ENCODE measurements around the gene CUX1. TPM values are rescaled to one million over a fixed set of nuclear protein-coding genes. Genes with fewer than 3 reads are reported as not detected.

The CUX1 gene
- total RNA-seq, 4 donors from 2014 or later, result 40.8 to 62.1 (median 43.8) TPM

DNA sequence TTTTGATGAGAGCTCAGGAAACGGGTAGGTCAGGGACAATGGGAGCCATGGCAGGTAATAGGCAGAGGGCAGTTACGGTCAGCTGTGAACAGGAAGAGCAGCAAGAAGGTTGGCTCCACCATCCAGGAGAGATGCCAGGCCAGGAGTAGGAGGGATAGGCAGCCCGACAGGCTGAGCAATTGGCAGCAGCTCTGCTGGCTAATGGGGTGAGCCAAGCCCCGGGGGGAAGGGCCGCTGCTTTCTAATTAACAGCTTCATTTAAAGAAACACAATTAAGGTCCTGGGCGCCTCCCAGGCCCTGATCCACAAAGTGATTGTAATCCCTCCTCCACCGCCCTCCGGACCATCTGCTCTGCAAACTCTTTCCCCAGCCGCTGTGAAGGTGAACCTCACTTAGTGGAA, 493.0 kb downstream of the CUX1 start:
- DNase-seq (ENCODE audit: low spot score in 2 of 2), result no peak
- H3K4me3 ChIP-seq (ENCODE audit: low read depth, poor library complexity, severe bottlenecking), result no peak overlapping the region
- intact Hi-C loops (cut with DNase I; ENCODE audit: low total_unique reads), result no loop called here
- WGBS, 2 donors, result 53 to 77% methylated on average over 9 of the region's 9 CpGs
- TF ChIP-seq, protein P1, sequence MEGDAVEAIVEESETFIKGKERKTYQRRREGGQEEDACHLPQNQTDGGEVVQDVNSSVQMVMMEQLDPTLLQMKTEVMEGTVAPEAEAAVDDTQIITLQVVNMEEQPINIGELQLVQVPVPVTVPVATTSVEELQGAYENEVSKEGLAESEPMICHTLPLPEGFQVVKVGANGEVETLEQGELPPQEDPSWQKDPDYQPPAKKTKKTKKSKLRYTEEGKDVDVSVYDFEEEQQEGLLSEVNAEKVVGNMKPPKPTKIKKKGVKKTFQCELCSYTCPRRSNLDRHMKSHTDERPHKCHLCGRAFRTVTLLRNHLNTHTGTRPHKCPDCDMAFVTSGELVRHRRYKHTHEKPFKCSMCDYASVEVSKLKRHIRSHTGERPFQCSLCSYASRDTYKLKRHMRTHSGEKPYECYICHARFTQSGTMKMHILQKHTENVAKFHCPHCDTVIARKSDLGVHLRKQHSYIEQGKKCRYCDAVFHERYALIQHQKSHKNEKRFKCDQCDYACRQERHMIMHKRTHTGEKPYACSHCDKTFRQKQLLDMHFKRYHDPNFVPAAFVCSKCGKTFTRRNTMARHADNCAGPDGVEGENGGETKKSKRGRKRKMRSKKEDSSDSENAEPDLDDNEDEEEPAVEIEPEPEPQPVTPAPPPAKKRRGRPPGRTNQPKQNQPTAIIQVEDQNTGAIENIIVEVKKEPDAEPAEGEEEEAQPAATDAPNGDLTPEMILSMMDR (IDR thresholded peaks at IDR 0.05), result no peak
- TF ChIP-seq POLR2A (IDR thresholded peaks at IDR 0.05), result no peak

DNA sequence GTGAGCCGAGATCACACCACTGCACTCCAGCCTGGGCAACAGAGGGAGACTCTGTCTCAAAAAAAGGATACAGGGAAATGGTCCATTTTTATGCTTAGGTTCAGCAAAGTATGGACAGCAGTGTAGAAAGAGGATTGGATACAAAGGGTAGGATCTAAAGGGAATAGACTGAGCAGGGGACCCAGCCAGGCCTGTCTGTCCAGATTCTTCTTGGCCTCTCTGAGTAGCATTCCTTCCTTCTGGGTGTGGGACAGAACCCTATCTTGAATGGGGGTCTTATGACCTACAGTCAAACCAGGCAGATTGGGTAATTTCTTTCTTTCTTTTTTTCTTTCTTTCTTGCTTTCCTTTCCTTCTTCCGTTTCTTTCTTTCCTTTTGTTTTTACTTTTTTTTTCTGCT, 494.9 kb downstream of the CUX1 start:
- no peak overlapping the region for H3K4me3 ChIP-seq (ENCODE audit: low read depth, poor library complexity, severe bottlenecking)
- intact Hi-C loops (cut with DNase I; ENCODE audit: low total_unique reads), result no loop called here
- TF ChIP-seq, protein P1 (IDR thresholded peaks at IDR 0.05), result no peak
- TF ChIP-seq POLR2A (IDR thresholded peaks at IDR 0.05), result no peak
- no peak for DNase-seq (ENCODE audit: low spot score in 2 of 2)
- WGBS, 2 donors, result 88 to 90% methylated on average over 2 of the region's 2 CpGs

DNA sequence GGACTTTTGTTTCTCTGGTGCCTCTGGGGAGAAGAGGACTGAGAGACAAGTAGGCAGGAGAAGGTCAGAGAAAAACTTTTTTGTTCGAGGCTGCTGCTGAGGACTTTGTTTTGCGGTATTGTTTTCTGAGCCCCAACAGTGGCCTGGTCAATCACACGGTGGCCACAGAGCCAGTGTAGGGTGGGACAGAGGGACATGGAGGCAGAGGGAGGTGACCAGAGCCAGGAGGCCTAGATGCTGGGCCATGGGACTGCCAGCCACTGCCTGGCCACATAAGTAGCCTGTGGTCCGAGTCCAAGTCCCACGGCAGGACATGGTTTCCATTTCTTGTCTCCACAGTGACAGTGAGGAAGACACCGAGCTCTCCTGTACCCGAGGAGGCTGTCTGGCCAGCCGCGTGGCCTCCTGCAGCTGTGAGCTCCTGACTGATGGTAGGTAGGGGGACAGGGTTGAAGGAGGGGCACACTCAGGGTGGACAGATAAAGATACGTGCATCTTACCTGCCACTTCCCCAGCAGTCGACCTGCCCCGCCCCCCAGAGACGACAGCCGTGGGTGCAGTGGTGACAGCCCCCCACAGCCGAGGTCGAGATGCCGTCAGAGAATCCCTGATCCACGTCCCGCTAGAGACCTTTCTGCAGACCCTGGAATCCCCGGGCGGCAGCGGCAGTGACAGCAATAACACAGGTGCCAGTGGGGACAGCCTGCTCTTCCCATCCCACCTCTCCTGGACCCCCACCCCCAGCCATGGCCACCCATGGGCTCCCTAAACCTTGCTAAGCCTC, 496.8 kb downstream of the CUX1 start:
- no peak for TF ChIP-seq POLR2A (IDR thresholded peaks at IDR 0.05)
- TF ChIP-seq, protein P1 (IDR thresholded peaks at IDR 0.05), result no peak
- no peak overlapping the region for H3K4me3 ChIP-seq (ENCODE audit: low read depth, poor library complexity, severe bottlenecking)
- no peak for DNase-seq (ENCODE audit: low spot score in 2 of 2)
- intact Hi-C loops (cut with DNase I; ENCODE audit: low total_unique reads), result no loop called here
- WGBS, 2 donors, result 91 to 92% methylated on average over 21 to 22 of the region's 22 CpGs

DNA sequence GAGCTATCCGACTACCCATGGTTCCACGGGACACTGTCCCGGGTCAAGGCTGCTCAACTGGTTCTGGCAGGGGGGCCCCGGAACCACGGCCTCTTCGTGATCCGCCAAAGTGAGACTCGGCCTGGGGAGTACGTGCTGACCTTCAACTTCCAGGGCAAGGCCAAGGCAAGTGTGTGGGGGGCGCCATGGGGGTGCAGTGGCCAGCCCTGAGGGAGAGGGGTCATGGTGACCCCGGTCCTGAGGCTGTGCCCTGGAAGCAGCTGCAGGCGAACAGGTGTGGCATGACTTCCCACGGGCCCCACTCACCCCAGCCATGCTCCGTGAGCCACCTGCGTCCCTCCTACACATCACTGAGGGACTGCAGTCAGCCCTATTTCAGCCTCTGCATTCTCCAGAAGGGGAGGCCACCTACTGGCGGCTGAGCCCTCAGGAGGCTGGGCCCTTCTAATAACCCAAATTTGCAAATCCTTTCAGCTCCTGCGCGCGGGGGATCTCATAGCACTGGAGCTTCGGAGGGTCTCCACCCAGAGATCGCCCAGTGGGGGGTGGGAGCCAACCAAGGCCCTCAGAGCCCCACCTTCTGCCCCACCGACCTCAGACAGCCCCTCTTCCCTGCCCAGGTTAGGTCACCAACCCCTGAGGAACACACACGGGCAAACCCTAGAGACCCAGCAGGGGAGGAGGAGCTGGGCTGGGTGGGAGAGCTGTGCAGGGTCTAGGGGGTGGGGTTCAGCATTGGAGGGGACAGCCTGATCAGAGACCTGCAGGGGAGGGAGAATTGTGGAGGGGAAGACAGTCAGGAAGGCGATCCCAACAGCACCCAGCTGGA, 500.0 kb downstream of the CUX1 start:
- intact Hi-C loops (cut with DNase I; ENCODE audit: low total_unique reads), result no loop called here
- 85% methylated on average over 20 to 21 of the region's 24 CpGs for WGBS, 2 donors
- no peak for TF ChIP-seq POLR2A (IDR thresholded peaks at IDR 0.05)
- TF ChIP-seq, protein P1 (IDR thresholded peaks at IDR 0.05), result no peak
- no peak overlapping the region for H3K4me3 ChIP-seq (ENCODE audit: low read depth, poor library complexity, severe bottlenecking)
- DNase-seq (ENCODE audit: low spot score in 2 of 2), result no peak

DNA sequence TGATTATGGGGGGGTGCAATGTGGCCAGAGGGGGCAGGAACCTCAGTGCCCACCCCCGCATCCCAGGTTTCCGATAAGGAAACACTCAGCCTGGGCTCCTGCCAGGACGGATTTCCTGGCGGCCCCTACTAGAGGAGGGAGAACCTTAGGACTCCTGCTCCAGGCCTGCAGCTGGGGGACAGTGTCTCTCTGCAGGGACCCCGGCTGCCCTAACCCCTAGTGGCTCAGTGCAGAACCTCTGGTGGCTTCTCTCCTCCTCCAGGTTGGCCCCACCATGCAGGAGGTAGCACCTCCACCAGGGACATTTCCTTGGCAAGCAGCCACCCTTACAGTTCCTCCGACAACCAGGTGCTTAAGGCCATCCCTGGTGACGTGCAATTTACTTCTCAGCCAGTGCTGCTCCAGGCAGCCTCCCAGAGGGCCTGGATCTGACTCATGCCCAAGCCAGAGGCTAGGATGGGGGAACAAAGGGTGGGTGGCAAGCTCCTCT, 501.1 kb downstream of the CUX1 start:
- intact Hi-C loops (cut with DNase I; ENCODE audit: low total_unique reads), result no loop called here
- DNase-seq (ENCODE audit: low spot score in 2 of 2), result no peak
- no peak for TF ChIP-seq POLR2A (IDR thresholded peaks at IDR 0.05)
- TF ChIP-seq, protein P1 (IDR thresholded peaks at IDR 0.05), result no peak
- 72 to 74% methylated on average over 6 to 7 of the region's 7 CpGs for WGBS, 2 donors
- H3K4me3 ChIP-seq (ENCODE audit: low read depth, poor library complexity, severe bottlenecking), result no peak overlapping the region

Data from lower leg skin (tissue), 4 donors.